Mucosa of rectum (tissue), 2 donors: ENCODE measurements around the gene IRAK3.

Experiments
- H3K27ac ChIP-seq, 2 donors: one replicate each; pipeline ENCODE4 v1.7.0; 2013; ENCODE audit warnings: inconsistent platforms in 2 of 2, low read depth in 2 of 2, low read length in 2 of 2
- H3K27me3 ChIP-seq, 2 donors: one replicate each; pipeline ENCODE4 v1.7.0; 2013; ENCODE audit warnings: low read length in 2 of 2; ENCODE audit not compliant: control insufficient read depth in 2 of 2, insufficient read depth in 2 of 2
- H3K36me3 ChIP-seq, 2 donors: one replicate each; pipeline ENCODE4 v1.7.0; 2013; ENCODE audit warnings: low read length in 2 of 2; ENCODE audit not compliant: control insufficient read depth in 2 of 2, insufficient read depth in 2 of 2
- H3K4me1 ChIP-seq, 2 donors: one replicate each; pipeline ENCODE4 v1.7.0; 2013; ENCODE audit warnings: low read length in 2 of 2, mild to moderate bottlenecking in 1 of 2; ENCODE audit not compliant: control insufficient read depth in 2 of 2, insufficient read depth in 2 of 2
- H3K4me3 ChIP-seq, 2 donors: one replicate each; pipeline ENCODE4 v1.7.0; 2013; ENCODE audit warnings: low read length in 2 of 2
- H3K9ac ChIP-seq, 2 donors: one replicate each; pipeline ENCODE4 v1.7.0; 2013; ENCODE audit warnings: low read length in 2 of 2, low read depth in 1 of 2, mild to moderate bottlenecking in 1 of 2
- H3K9me3 ChIP-seq, 2 donors: one replicate each; pipeline ENCODE4 v1.7.0; 2013; ENCODE audit warnings: low read length in 2 of 2; ENCODE audit not compliant: control insufficient read depth in 2 of 2
- donor health status: healthy.
- donor health status: Normal muscosa, but diverticular disease.

IRAK3 gene

GRCh38 chr12:66154776-66155175 lies 34.2 kb upstream of the IRAK3 start:
- no peaks in the 10 kb centered on the region for H3K27me3 ChIP-seq
- no peak overlapping the region for H3K9ac ChIP-seq
- no peaks in the 10 kb centered on the region for H3K9me3 ChIP-seq
- peaks cover 6 to 11% of the 10 kb centered on the region in 2 donors for H3K4me1 ChIP-seq
- no peak overlapping the region for H3K4me3 ChIP-seq
- H3K36me3 ChIP-seq: peaks cover 0 to 7% of the 10 kb centered on the region in 2 donors
- no peak overlapping the region for H3K27ac ChIP-seq

- H3K4me1 ChIP-seq: peaks cover 6 to 11% of the 10 kb centered on the region in 2 donors
- no peak overlapping the region for H3K27ac ChIP-seq
- no peaks in the 10 kb centered on the region for H3K9me3 ChIP-seq
- no peaks in the 10 kb centered on the region for H3K27me3 ChIP-seq
- H3K9ac ChIP-seq: no peak overlapping the region
- H3K4me3 ChIP-seq: no peak overlapping the region
- H3K36me3 ChIP-seq: peaks cover 0 to 11% of the 10 kb centered on the region in 2 donors
Measured at GRCh38 chr12:66156654-66157053, 32.4 kb upstream of the IRAK3 start.

GRCh38 chr12:66159123-66159522 lies 29.9 kb upstream of the IRAK3 start:
- no peak overlapping the region for H3K9ac ChIP-seq
- peaks cover 0 to 11% of the 10 kb centered on the region in 2 donors for H3K36me3 ChIP-seq
- H3K9me3 ChIP-seq: no peaks in the 10 kb centered on the region
- no peak overlapping the region for H3K4me3 ChIP-seq
- H3K4me1 ChIP-seq: peaks cover 6 to 11% of the 10 kb centered on the region in 2 donors
- H3K27me3 ChIP-seq: no peaks in the 10 kb centered on the region
- H3K27ac ChIP-seq: peak overlapping the region in 1 of 2 donors; percentile 11

DNA sequence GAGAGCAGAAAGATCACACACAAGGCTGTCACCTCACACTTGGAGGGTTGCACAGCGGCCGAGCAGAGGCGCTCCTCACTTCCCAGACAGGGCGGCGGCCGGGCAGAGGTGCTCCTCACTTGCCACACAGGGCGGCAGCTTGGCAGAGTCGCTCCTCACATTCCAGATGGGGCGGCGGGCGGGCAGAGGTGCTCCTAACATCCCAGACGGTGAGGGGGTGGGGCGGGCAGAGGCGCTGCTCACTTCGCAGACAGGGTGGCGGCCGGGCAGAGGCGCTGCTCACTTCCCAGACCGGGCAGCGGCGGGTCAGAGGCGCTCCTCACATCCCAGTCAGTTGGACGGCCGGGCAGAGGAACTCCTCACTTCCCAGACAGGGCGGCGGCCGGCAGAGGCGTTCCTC lies 28.3 kb upstream of the IRAK3 start:
- no peak overlapping the region for H3K27ac ChIP-seq
- H3K4me1 ChIP-seq: peaks cover 3 to 11% of the 10 kb centered on the region in 2 donors
- no peak overlapping the region for H3K4me3 ChIP-seq
- peaks cover 0 to 11% of the 10 kb centered on the region in 2 donors for H3K36me3 ChIP-seq
- H3K27me3 ChIP-seq: no peaks in the 10 kb centered on the region
- no peaks in the 10 kb centered on the region for H3K9me3 ChIP-seq
- no peak overlapping the region for H3K9ac ChIP-seq

GRCh38 chr12:66162701-66163100 lies 26.3 kb upstream of the IRAK3 start:
- Histone ChIP-seq H3K4me3 (no peak overlapping the region), H3K4me1 (no peaks in the 10 kb centered on the region), H3K36me3 (peaks cover 0 to 15% of the 10 kb centered on the region in 2 donors), H3K27ac (no peak overlapping the region), H3K9ac (no peak overlapping the region), H3K9me3 (no peaks in the 10 kb centered on the region), H3K27me3 (no peaks in the 10 kb centered on the region)

DNA sequence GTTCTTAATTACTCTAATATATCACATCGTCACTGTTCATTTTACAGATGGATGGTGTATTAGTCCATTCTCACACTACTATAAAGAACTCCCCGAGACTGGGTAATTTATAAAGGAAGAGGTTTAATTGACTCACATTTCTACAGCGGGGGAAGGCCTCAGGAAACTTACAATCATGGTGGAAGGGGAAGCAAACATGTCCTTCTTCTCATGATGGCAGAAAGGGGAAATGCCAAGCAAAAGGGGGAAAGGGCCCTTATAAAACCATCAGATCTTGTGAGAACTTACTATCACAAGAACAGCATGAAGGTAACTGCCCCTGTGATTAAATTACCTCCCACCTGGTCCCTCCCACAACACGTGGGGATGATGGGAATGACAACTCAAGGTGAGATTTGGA lies 25.7 kb upstream of the IRAK3 start:
- no peaks in the 10 kb centered on the region for H3K9me3 ChIP-seq
- H3K4me3 ChIP-seq: no peak overlapping the region
- H3K4me1 ChIP-seq: peaks cover 0 to 3% of the 10 kb centered on the region in 2 donors
- H3K9ac ChIP-seq: no peak overlapping the region
- no peak overlapping the region for H3K27ac ChIP-seq
- H3K36me3 ChIP-seq: peaks cover 0 to 15% of the 10 kb centered on the region in 2 donors
- no peaks in the 10 kb centered on the region for H3K27me3 ChIP-seq

DNA sequence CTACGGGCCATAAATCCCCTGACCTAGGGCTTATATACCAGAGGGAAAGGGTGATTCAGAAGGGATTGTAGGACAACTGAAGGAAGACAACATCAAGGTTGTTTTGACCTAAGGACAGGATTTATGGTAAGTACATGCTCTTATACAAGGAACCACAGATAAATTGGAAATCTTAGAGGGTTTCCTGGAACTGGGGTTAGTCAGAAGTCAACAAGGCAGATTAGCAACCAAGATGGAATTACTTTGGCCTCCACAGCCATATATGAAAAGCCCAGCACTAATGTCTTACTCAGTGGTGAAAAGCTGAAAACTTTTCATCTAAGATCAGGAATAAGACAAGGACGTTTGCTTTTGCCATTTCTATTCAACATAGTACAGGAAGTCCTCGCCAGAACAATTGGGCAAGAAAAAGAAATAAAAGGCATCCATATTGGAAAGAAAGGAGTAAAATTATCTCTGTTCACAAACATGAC lies 24.6 kb upstream of the IRAK3 start:
- peaks cover 0 to 11% of the 10 kb centered on the region in 2 donors for H3K36me3 ChIP-seq
- H3K4me1 ChIP-seq: peaks cover 6 to 7% of the 10 kb centered on the region in 2 donors
- H3K27me3 ChIP-seq: no peaks in the 10 kb centered on the region
- no peaks in the 10 kb centered on the region for H3K9me3 ChIP-seq
- no peak overlapping the region for H3K27ac ChIP-seq
- H3K9ac ChIP-seq: no peak overlapping the region
- no peak overlapping the region for H3K4me3 ChIP-seq

DNA sequence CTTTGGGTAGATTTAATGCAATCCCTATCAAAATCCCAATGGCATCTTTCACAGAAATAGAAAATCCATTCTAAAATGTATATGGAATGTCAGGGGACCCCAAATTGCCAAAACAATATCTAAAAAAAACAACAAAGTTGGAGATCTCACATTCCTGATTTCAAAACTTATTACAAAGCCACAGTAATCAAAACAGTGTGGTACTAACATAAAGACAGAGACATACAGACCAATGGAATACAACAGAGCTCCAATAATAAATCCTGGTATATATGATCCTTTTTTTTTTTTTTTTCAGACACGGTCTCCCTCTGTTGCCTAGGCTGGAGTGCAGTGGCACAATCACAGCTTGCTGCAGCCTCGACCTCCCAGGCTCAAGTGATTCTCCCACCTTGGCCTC lies 23.9 kb upstream of the IRAK3 start:
- Histone ChIP-seq H3K27me3 (no peaks in the 10 kb centered on the region), H3K36me3 (peaks cover 0 to 5% of the 10 kb centered on the region in 2 donors), H3K27ac (no peak overlapping the region), H3K9ac (no peak overlapping the region), H3K4me1 (peaks cover 6 to 7% of the 10 kb centered on the region in 2 donors), H3K4me3 (no peak overlapping the region), H3K9me3 (no peaks in the 10 kb centered on the region)

GRCh38 chr12:66166561-66166960 lies 22.5 kb upstream of the IRAK3 start:
- peaks cover 6 to 7% of the 10 kb centered on the region in 2 donors for H3K4me1 ChIP-seq
- no peak overlapping the region for H3K27ac ChIP-seq
- no peak overlapping the region for H3K4me3 ChIP-seq
- no peaks in the 10 kb centered on the region for H3K27me3 ChIP-seq
- no peaks in the 10 kb centered on the region for H3K9me3 ChIP-seq
- peaks cover 0 to 4% of the 10 kb centered on the region in 2 donors for H3K36me3 ChIP-seq
- no peak overlapping the region for H3K9ac ChIP-seq

DNA sequence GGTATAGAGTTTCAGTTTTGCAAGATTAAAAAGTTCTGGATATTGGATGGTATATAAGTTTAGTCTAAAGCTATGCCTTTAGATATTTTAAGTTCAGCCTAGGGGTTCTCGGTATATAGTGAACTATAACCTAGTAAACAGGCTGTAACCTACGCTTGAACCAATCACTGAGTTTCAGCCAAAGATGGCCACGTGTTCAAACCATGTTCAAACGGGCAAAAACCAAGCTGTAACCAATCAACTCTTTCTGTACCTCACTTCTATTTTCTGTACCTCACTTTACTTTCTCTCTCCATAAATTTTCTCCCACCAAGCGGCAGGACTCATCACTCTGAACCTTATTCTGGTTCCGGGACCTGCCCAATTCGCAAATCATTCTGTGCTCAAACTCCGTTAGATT lies 20.6 kb upstream of the IRAK3 start:
- peak overlapping the region; percentile 99 to 100 for H3K27ac ChIP-seq
- H3K9ac ChIP-seq: peak overlapping the region in 1 of 2 donors; percentile 98
- peak overlapping the region; percentile 36 to 99 for H3K4me3 ChIP-seq
- no peaks in the 10 kb centered on the region for H3K27me3 ChIP-seq
- peaks cover 6 to 7% of the 10 kb centered on the region in 2 donors for H3K4me1 ChIP-seq
- no peaks in the 10 kb centered on the region for H3K9me3 ChIP-seq
- H3K36me3 ChIP-seq: peaks cover 0 to 4% of the 10 kb centered on the region in 2 donors
